Chondrocyte (in vitro differentiated cells): ENCODE data around the gene ACOX1. TPM values are rescaled to one million over a fixed set of nuclear protein-coding genes. Genes with fewer than 3 reads are reported as not detected.
A peak's percentile ranks its signal among the peaks of the same experiment; 100 is the strongest.

Experiments used
- DNase-seq: peaks from one replicate; pipeline ENCODE4 v3.0.0; 2021; ENCODE audit warnings: mixed read lengths, low spot score
- H3K27ac Mint-ChIP-seq: one replicate; pipeline ENCODE4 v1.8.0; 2021; ENCODE audit warnings: mild to moderate bottlenecking, moderate library complexity, mixed read lengths; ENCODE audit not compliant: unreplicated experiment
- H3K27me3 Mint-ChIP-seq: 2 replicates; pipeline ENCODE4 v1.8.0; 2021; ENCODE audit warnings: low read depth, mixed read lengths
- H3K36me3 Mint-ChIP-seq: 2 replicates; pipeline ENCODE4 v1.8.0; 2021; ENCODE audit warnings: low read depth, mixed read lengths
- H3K4me1 Mint-ChIP-seq: 2 replicates; pipeline ENCODE4 v1.8.0; 2021; ENCODE audit warnings: low read depth, mild to moderate bottlenecking, mixed read lengths
- H3K4me3 Mint-ChIP-seq: one replicate; pipeline ENCODE4 v1.8.0; 2021; ENCODE audit warnings: mild to moderate bottlenecking, moderate library complexity, mixed read lengths; ENCODE audit not compliant: unreplicated experiment
- H3K9me3 Mint-ChIP-seq: 2 replicates; pipeline ENCODE4 v1.8.0; 2021; ENCODE audit warnings: low read depth, mixed read lengths
- total RNA-seq: library from RNA; stranded (reverse); gene quantifications from 3 replicates; pipeline ENCODE4 v1.2.1, GENCODE V29; 2021
- TF ChIP-seq, protein P1 (sequence below): fragments of 200-600 bp; sonication (generic); IDR thresholded peaks from 2 replicates; pipeline ENCODE4 v1.5.0; 2021; ENCODE audit warnings: antibody characterized with exemption, mild to moderate bottlenecking, moderate library complexity

ACOX1 gene
- total RNA-seq, 1 donor from 2014 or later = 50.2 TPM

DNA sequence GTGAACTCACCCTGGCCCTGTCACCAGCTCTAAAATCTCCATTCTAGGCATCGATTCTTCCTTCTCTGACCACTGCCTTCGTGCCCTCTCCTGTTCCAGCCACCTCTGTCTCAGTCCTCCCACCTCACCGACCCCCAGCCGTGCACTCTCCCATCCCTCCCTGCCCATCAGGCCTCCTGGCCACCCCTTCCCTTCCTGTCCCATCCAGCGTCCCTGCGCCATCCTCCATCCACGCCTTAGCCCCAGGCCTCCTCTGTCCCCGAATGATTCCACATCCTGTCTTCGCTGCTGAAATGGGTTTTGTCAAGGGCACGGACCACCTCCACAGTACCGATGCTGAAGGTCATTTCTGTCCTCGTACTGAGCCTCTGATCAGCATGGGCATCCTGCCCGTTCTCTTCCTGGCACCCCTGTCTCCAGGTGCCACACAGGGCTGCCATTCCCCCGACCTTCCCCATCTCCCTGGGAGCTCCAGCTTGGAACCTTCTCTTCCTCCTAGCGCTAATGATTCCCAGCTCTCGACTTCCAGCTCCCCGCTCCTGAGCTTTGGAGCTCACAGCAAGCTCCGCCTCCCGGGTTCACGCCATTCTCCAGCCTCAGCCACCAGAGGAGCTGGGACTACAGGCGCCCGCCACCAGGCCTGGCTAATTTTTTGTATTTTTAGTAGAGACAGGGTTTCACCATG is 84.8 kb downstream of the ACOX1 start:
- peaks cover 7% of the 10 kb centered on the region for H3K36me3 Mint-ChIP-seq
- TF ChIP-seq, protein P1, sequence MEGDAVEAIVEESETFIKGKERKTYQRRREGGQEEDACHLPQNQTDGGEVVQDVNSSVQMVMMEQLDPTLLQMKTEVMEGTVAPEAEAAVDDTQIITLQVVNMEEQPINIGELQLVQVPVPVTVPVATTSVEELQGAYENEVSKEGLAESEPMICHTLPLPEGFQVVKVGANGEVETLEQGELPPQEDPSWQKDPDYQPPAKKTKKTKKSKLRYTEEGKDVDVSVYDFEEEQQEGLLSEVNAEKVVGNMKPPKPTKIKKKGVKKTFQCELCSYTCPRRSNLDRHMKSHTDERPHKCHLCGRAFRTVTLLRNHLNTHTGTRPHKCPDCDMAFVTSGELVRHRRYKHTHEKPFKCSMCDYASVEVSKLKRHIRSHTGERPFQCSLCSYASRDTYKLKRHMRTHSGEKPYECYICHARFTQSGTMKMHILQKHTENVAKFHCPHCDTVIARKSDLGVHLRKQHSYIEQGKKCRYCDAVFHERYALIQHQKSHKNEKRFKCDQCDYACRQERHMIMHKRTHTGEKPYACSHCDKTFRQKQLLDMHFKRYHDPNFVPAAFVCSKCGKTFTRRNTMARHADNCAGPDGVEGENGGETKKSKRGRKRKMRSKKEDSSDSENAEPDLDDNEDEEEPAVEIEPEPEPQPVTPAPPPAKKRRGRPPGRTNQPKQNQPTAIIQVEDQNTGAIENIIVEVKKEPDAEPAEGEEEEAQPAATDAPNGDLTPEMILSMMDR = no peak
- no peak for DNase-seq
- no peaks in the 10 kb centered on the region for H3K9me3 Mint-ChIP-seq
- H3K27me3 Mint-ChIP-seq = no peaks in the 10 kb centered on the region
- H3K4me3 Mint-ChIP-seq = peak overlapping the region; percentile 18
- H3K4me1 Mint-ChIP-seq = peaks cover 27% of the 10 kb centered on the region
- H3K27ac Mint-ChIP-seq = peak overlapping the region; percentile 42

DNA sequence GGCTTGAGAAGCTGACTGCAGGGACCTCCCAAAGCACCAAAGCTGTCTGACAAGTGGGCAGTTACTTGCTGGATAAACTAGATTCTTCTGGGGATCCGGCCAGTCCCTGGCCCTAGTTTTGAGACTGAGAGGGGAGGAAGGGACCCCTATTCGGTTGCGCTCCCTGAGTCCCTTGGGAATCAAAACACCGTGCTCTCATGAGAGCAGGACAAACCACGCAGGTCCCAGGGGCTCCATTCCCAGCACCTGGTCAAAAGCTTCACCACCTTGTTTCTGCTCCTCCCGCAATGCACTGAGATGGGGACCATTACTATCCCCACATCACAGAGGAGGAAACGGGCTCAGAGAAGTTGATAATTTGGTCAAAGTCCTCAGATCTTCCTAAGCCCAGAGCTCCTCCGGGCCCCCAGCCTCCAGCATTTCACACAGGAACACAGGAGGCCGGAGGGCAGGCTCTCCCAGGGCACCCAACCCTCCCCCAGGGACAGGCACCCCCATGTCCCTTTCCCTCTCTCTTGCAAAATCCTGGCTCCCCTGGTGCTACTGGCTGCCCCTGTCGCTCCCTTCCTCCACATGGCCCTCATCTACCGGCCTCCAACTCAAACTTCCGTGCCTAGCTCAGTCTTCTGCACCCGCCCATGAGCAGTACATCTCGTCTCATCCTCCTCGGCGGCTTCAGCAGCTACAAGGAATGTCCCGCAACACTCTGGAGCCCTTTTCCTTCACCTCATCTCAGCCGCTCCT is 85.5 kb downstream of the ACOX1 start:
- peaks cover 27% of the 10 kb centered on the region for H3K4me1 Mint-ChIP-seq
- H3K36me3 Mint-ChIP-seq = peaks cover 3% of the 10 kb centered on the region
- H3K27me3 Mint-ChIP-seq = no peaks in the 10 kb centered on the region
- H3K4me3 Mint-ChIP-seq = peak overlapping the region; percentile 18
- no peak for DNase-seq
- H3K9me3 Mint-ChIP-seq = no peaks in the 10 kb centered on the region
- TF ChIP-seq, protein P1 = no peak
- no peak overlapping the region for H3K27ac Mint-ChIP-seq

DNA sequence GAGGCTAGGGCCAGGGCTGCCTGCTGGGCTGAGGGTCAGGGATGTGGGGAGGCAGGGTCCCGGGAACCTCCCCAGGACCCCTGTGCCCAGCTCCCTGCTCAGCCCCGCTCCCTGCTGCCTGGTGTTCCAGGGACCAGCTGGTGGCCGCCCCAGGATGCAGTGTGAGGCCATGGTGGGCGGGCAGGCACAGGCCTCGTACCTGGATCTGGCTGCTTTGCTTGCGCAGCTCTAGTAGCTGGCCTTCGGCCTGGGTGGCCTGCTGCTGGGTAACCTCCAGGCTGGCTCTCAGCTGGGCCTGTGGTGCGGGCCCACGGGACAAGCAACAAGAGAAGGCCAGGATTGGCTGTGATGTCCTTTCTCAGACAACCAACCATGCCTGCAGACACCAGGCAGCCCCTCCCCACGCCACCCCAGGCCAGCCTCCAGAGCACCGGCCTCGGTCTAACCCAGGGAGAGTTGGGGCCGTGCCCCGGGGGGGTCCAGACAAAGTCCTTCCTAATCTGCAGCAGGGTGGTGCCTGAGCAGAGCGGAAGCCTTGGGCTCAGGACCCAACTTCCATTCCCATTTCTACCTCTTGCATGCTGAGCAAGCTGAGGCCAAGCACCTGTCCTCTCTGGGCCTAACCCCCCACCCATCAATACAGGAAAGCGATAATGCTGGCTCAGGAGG is 86.3 kb downstream of the ACOX1 start:
- H3K4me3 Mint-ChIP-seq = no peak overlapping the region
- no peak overlapping the region for H3K27ac Mint-ChIP-seq
- no peaks in the 10 kb centered on the region for H3K27me3 Mint-ChIP-seq
- H3K36me3 Mint-ChIP-seq = peaks cover 5% of the 10 kb centered on the region
- no peak for DNase-seq
- peaks cover 26% of the 10 kb centered on the region for H3K4me1 Mint-ChIP-seq
- TF ChIP-seq, protein P1 = no peak
- no peaks in the 10 kb centered on the region for H3K9me3 Mint-ChIP-seq

DNA sequence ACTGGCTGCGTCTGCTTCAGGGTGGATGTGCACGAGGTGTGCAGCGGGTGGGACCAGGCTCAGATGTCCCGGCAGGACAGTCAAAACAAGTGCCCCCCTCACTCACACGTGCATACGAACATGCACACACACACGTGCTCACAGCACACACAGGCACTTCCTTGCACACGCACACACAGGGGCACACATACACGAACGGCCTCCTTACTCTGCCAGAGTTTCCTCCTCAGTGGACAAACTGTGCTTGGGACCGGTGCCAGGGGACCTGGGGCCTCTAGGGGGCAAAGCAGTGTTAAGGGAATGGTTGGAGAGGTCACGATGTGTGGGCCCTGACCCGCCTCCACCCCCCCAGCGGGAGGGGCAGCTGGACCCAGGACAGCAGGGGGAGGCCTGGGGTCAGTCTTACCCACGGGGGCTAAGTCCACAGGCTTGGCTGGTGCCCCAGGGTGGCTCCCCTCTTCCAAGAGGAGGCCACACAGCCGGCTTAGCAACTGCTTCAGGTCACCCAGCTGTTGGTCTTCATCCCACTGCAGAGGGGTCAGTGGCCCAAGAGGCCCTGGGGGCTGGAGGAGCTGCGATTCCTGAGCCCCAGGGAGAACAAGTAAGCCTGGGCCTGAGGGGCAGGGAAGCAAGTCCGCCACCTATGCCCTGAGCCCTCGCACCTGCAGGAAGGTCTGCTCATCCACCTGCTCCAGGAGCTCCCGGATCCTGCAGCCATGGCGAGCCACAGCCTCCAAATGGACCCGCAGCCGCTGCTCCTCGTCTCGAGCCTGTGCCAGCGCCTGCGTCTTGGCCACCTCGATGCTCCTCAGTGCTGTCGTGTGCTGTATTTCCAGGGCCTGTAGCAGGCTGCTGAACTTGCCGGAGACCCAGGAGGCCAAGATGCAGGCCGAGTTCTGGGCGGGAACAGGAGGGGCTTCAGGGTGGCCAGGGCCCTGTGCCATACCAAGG is 87.1 kb downstream of the ACOX1 start:
- TF ChIP-seq, protein P1 = no peak
- no peak for DNase-seq
- Mint-ChIP-seq H3K27me3 (no peaks in the 10 kb centered on the region), H3K27ac (no peak overlapping the region), H3K36me3 (peaks cover 5% of the 10 kb centered on the region), H3K4me3 (no peak overlapping the region), H3K4me1 (peaks cover 21% of the 10 kb centered on the region), H3K9me3 (no peaks in the 10 kb centered on the region)

Other genes starting within 250 kb of the ACOX1 start
- 27.8 to 34.7 TPM (median 30.0 TPM) in 3 replicates for gene GALK1, start 214.0 kb downstream of the ACOX1 start, total RNA-seq
- 20.9 to 35.8 TPM (median 21.0 TPM) in 3 replicates for gene UNK, start 194.4 kb downstream of the ACOX1 start, total RNA-seq
- gene UNC13D, start 134.8 kb downstream of the ACOX1 start, total RNA-seq = 1.1 to 3.1 TPM (median 1.5 TPM) in 3 replicates
- gene WBP2, start 123.8 kb downstream of the ACOX1 start, total RNA-seq = 45.0 to 62.5 TPM (median 56.5 TPM) in 3 replicates
- 33.9 to 50.6 TPM (median 46.3 TPM) in 3 replicates for gene TRIM47, start 100.6 kb downstream of the ACOX1 start, total RNA-seq
- 25.2 to 27.1 TPM (median 27.0 TPM) in 3 replicates for gene TRIM65, start 82.2 kb downstream of the ACOX1 start, total RNA-seq
- 47.4 to 53.3 TPM (median 49.8 TPM) in 3 replicates for gene MRPL38, start 74.3 kb downstream of the ACOX1 start, total RNA-seq
- gene FBF1, start 38.1 kb downstream of the ACOX1 start, total RNA-seq = 6.7 to 19.8 TPM (median 7.5 TPM) in 3 replicates
- gene TEN1, start 74 bp upstream of the ACOX1 start, total RNA-seq = 17.1 to 22.2 TPM (median 21.8 TPM) in 3 replicates
- 6.3 to 7.1 TPM (median 6.7 TPM) in 3 replicates for gene CDK3, start 21.7 kb upstream of the ACOX1 start, total RNA-seq
- gene EVPL, start 48.1 kb upstream of the ACOX1 start, total RNA-seq = not detected in 3 replicates
- 62.1 to 77.6 TPM (median 63.0 TPM) in 3 replicates for gene SRP68, start 93.4 kb upstream of the ACOX1 start, total RNA-seq
- not detected in 3 replicates for gene GALR2, start 95.6 kb upstream of the ACOX1 start, total RNA-seq
- gene ZACN, start 100.0 kb upstream of the ACOX1 start, total RNA-seq = not detected in 3 replicates
- gene EXOC7, start 124.6 kb upstream of the ACOX1 start, total RNA-seq = 129 to 180 TPM (median 131 TPM) in 3 replicates
- gene FOXJ1, start 162.1 kb upstream of the ACOX1 start, total RNA-seq = 0.12 TPM in 1 of 3 replicates, not detected in the others